Stimulated activated CD4-positive, alpha-beta T cell treated with anti-CD3 and anti-CD28 coated beads, Interleukin-1b, Interleukin-23, amount 100 ng/mL, for 1 hour (primary cell): ENCODE measurements around the gene TGFBR1.

ENCODE experiments used
- DNase-seq, 2 donors: peaks; one replicate each; pipeline ENCODE4 v3.0.0-alpha.2; 2020; ENCODE audit warnings: low read depth in 2 of 2

The TGFBR1 gene

GRCh38 chr9:99104459-99105151, at the start of gene TGFBR1:
TSS of gene TGFBR1 (plus strand) at chr9:99105113. CDS start at chr9:99105206, 93 bp downstream.
- peak; percentile 78 to 81 for DNase-seq

DNA sequence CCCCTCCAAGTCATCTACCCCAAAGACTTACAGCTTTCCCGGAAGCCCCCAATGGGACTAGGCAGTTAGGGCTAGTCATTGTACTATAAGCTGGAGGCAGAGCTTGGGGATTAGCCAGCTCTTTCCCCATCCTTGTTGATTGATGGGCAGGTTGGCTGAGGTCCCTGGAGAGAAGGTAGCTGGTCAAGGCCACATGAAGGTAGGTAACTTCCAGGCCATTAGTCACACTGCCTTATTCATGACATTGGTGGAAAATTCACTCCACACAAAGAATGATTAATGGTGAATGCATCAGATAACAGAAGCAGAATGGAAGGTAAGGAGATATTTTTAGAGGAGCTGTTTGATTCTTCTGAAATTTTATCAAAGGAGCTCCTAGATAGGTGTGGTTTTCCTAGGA, 49.5 kb upstream of the TGFBR1 start:
- no peak for DNase-seq

GRCh38 chr9:99056186-99056585, 48.7 kb upstream of the TGFBR1 start:
- DNase-seq: no peak

DNA sequence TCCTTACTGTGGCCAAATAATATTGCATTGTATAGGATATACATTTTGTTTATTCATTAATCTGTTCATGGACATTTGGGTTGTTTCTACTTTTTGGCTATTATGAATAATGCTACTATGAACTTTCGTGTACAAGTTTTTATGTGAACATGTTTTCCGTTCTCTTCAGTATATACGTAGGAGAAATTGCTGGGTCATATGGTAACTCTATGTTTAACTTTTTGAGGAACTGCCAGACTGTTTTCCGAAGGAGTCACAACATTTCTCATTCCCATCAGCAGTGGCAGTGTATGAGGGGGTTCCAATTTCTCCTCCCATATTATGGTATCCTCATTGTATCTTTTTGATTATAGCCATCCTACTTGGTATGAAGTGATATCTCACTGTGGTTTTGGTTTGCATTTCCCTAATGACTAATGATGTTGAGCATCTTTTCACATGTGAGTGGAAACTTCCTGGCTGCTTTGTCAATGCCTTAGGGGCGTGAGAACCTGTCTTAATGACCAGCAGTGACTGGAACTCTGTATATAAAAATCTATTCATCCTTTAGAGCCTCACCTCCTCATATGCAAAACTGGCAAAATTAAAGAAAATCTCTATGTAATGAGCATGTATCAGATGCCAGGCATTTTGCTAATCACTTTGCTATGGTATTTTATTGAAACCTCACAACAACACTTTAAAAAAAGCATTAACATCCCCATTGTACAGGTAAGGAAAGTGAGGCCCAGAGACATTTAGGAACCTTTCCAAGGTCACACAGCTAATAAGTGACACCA, 47.8 kb upstream of the TGFBR1 start:
- no peak for DNase-seq

GRCh38 chr9:99057665-99058625, 47.0 kb upstream of the TGFBR1 start:
- peak in 1 of 2 donors; percentile 13 for DNase-seq

- DNase-seq: no peak
Observed at GRCh38 chr9:99058964-99059921, 45.7 kb upstream of the TGFBR1 start.

DNA sequence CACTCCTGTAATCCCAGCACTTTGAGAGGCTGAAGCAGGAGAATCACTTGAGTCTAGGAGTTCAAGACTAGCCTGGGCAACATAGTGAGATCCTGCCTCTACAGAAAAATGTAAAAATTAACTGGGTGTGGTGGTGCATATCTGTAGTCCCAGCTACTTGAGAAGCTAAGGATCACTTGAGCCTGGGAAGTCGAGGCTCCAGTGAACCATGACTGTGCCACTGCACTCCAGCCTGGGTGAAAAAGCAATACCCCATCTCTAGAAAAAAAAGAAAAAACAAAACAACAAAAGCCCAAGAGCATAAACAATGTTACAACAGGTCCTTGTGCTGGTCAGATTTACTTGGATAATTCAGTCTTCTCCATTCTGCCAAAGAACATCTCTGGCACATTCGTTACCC, 44.3 kb upstream of the TGFBR1 start:
- no peak for DNase-seq

GRCh38 chr9:99062549-99062948, 42.4 kb upstream of the TGFBR1 start:
- no peak for DNase-seq

DNA sequence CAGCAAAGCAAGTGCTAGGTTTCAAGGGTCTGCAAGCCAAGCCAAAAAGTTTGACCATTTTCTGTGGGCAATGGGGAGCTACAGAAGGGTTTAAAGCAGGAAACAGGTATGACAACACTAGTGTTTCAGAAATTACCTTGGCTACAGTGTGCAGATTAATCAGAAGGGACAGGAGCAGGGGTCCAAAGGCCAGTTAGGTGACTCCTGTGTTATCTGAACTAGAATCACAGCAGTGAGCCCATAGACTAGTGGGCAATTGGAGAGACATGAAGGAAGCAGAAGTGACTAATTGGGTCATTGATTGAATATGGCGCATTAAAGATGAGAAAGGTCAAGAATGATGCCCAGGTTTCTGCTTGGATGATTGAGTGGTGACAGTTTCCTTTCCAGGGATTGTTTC, 41.4 kb upstream of the TGFBR1 start:
- DNase-seq: no peak

GRCh38 chr9:99066571-99066970, 38.3 kb upstream of the TGFBR1 start:
- DNase-seq: no peak

DNA sequence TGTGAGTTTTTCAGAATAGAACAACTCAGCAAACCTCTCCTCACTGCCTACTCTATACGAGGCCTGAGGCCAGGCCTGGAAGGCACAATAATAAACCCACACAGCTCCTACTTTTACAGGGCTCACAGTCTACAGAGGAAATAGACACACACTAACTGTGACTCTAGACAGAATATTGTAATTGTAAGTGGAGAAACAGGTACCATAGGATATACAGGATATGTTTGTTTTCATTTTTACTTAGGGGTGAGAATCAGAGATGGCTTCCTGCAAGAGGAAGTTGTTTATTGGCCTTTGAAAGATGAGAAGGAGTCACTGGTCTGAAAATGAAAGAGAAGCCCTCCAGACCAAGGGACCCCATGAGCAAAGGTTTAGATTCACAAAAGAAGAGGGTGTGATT, 35.8 kb upstream of the TGFBR1 start:
- DNase-seq: no peak

GRCh38 chr9:99069546-99069945, 35.4 kb upstream of the TGFBR1 start:
- no peak for DNase-seq

GRCh38 chr9:99070681-99071080, 34.2 kb upstream of the TGFBR1 start:
- no peak for DNase-seq

- no peak for DNase-seq
Observed at GRCh38 chr9:99071313-99072039, 33.4 kb upstream of the TGFBR1 start.

DNA sequence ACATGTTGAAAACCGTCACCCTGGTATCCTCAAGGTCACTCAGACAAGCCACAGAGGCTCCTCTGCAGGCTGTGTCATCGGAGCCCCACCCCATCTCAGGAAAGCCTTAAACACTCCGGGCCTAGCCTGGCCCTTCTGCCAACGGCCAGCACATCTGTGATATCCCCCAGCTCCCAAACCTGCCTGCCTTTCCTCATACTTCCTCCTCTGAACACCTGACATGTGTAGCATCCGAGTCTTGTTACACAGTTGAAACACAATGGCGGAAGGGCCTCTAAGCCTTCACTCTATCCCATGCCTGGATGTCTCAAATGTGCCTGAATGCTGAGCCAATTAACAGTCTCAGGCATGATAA, 32.9 kb upstream of the TGFBR1 start:
- no peak for DNase-seq

DNA sequence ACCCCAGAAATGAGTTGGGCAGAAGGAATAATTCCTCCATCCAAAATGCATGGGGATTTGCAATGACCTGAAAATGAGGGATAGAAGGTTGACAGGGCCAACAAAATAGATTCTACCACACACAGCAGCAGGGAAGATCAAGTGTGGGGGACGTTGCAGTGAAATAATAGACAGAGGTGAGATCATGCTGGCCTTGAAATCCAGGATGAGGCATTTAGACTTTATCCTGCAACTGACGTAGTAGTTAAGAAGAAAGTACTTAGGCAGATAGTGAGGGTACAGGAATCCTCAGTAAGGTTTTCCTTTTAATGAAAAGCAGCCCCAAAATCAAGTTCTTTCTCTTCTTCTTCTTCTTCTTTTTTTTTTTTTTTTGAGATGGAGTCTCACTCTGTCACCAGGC, 31.6 kb upstream of the TGFBR1 start:
- no peak for DNase-seq

DNA sequence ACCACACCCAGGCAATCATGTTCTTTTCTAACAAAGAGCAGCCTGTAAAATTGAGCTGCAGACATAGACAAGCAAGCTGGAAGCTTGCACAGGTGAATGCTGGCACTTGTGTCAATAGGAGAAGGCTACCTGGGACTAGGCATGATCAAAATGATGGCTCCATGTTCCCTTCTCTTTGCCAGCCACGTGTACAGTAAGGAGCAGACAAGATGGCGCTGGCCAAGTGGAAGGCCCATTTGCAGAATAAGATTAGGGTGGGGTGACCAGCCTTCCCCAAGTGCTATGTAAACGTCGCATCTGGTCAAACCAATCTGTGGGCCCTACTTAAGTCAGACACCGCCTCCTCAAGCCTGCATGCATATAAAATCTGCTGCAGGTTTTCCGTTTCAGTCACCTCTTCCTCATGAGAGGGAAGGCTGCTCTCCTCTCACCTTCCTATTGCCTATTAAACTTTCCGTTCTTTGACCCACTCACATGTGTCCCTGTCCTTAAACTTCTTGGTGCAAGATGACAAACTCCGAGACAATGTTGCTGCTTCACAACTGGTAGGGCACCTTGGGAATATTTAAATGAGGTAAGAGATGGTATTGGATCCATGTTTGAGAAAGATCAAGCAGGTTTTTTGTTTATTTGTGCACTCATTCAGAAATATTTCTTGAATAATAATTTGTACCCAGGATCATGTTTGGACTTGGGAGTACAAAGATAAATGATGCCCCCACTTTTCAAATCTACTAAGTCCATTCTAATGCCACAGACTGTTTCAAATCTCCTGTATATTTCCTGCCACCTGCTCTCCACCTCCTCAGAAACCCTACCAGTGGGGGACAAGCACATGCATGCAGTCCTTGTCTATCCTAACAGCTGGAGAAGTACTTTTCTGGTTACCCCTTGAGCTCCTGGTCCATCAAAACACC, 30.7 kb upstream of the TGFBR1 start:
- no peak for DNase-seq

GRCh38 chr9:99074902-99075245, 30.0 kb upstream of the TGFBR1 start:
- DNase-seq: no peak

DNA sequence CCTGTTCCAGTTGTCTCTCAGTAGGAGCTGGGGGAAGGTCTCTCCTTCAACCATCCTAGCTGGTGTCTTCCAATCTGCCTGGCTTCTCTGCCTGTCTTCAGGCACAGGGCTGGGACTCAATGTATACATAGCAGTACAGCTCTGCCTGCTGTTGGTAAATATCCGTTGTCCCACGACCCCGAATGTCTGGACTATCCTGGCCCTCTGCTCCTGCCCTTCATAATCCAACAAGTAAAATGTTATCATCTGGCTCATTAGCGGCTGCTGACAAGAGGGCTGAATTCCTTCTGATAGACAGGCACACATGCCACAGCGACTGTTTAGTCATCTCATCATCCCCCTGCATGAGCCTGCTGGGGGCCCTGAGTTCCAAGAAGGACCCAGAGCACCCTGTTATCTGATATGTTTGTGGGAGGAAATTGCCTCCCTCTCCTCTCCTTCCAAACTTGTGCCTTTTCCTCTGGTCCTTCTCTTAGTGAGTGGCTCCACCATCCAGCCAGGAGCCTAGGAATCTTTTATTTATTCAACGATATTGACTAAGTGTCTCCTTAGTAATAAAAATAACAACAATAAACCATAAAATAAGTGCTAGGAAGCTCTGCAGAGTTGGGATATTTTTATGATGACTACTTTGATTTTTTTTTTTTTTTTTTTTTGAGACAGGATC, 29.5 kb upstream of the TGFBR1 start:
- DNase-seq: no peak
